Activated T-cell treated with anti-CD3 and anti-CD28 coated beads, Interleukin-2, amount 50 U/mL, for 4 hours (primary cell): Measurements from ENCODE around the gene POU2F3. TPM values are rescaled to one million over a fixed set of nuclear protein-coding genes. Genes with fewer than 3 reads are reported as not detected.

Experiments used
- ATAC-seq, 2 donors: fragments of 200-7000 bp; cut with Tn5 transposase; one replicate each; pipeline ENCODE4 v1.10.0; 2021
- DNase-seq: peaks from one replicate; pipeline ENCODE4 v3.0.0-alpha.2; 2020
- H3K27me3 Mint-ChIP-seq: one replicate; pipeline ENCODE4 v1.8.0; 2021; ENCODE audit warnings: low read depth, mixed read lengths
- H3K36me3 Mint-ChIP-seq: one replicate; pipeline ENCODE4 v1.8.0; 2022; ENCODE audit warnings: mixed read lengths; ENCODE audit not compliant: insufficient read depth
- H3K4me1 Mint-ChIP-seq: one replicate; pipeline ENCODE4 v1.8.0; 2021; ENCODE audit warnings: low read depth, mixed read lengths
- H3K4me3 Mint-ChIP-seq: one replicate; pipeline ENCODE4 v1.8.0; 2021; ENCODE audit warnings: mild to moderate bottlenecking, moderate library complexity, mixed read lengths
- H3K9me3 Mint-ChIP-seq: one replicate; pipeline ENCODE4 v1.8.0; 2021; ENCODE audit warnings: mixed read lengths
- total RNA-seq, 3 donors: library from RNA; stranded (reverse); gene quantifications; one replicate each; pipeline ENCODE4 v1.2.1, GENCODE V29; 2021

The POU2F3 gene
- total RNA-seq, 3 donors from 2014 or later, result not detected

- DNase-seq (no peak), ATAC-seq (no peak)
- Mint-ChIP-seq H3K36me3 (no peaks in the 10 kb centered on the region), H3K4me1 (peaks cover 2% of the 10 kb centered on the region), H3K9me3 (no peaks in the 10 kb centered on the region), H3K4me3 (no peak overlapping the region), H3K27me3 (no peaks in the 10 kb centered on the region)
Measured at GRCh38 chr11:120217526-120217925, 22.4 kb upstream of the POU2F3 start.

- Mint-ChIP-seq H3K4me1 (peaks cover under 1% of the 10 kb centered on the region), H3K9me3 (no peaks in the 10 kb centered on the region)
Measured at GRCh38 chr11:120217941-120218694, 21.8 kb upstream of the POU2F3 start.

GRCh38 chr11:120218695-120219033 is 21.3 kb upstream of the POU2F3 start:
- Mint-ChIP-seq H3K4me1 (no peaks in the 10 kb centered on the region), H3K9me3 (no peaks in the 10 kb centered on the region), H3K4me3 (no peak overlapping the region), H3K36me3 (no peaks in the 10 kb centered on the region), H3K27me3 (no peaks in the 10 kb centered on the region)
- no peak for DNase-seq
- ATAC-seq, result no peak

More at GRCh38 chr11:120217941-120218694, 21.8 kb upstream of the POU2F3 start:
- ATAC-seq (no peak), DNase-seq (no peak)
- Mint-ChIP-seq H3K27me3 (no peaks in the 10 kb centered on the region), H3K4me3 (no peak overlapping the region), H3K36me3 (no peaks in the 10 kb centered on the region)

GRCh38 chr11:120219232-120219937 is 20.6 kb upstream of the POU2F3 start:
- H3K36me3 Mint-ChIP-seq, result no peaks in the 10 kb centered on the region
- H3K9me3 Mint-ChIP-seq, result no peaks in the 10 kb centered on the region
- no peak overlapping the region for H3K4me3 Mint-ChIP-seq
- no peaks in the 10 kb centered on the region for H3K4me1 Mint-ChIP-seq
- no peaks in the 10 kb centered on the region for H3K27me3 Mint-ChIP-seq
- ATAC-seq (no peak), DNase-seq (no peak)

GRCh38 chr11:120219938-120220746 is 19.8 kb upstream of the POU2F3 start:
- Mint-ChIP-seq H3K27me3 (no peaks in the 10 kb centered on the region), H3K9me3 (no peaks in the 10 kb centered on the region), H3K4me1 (peaks cover 2% of the 10 kb centered on the region), H3K36me3 (no peaks in the 10 kb centered on the region), H3K4me3 (no peak overlapping the region)
- ATAC-seq, result no peak
- no peak for DNase-seq

- Mint-ChIP-seq H3K4me1 (peaks cover 2% of the 10 kb centered on the region), H3K27me3 (no peaks in the 10 kb centered on the region), H3K9me3 (no peaks in the 10 kb centered on the region), H3K36me3 (no peaks in the 10 kb centered on the region), H3K4me3 (no peak overlapping the region)
- ATAC-seq, result no peak
- DNase-seq, result no peak
Measured at GRCh38 chr11:120220747-120221037, 19.2 kb upstream of the POU2F3 start.

GRCh38 chr11:120221115-120221752 is 18.7 kb upstream of the POU2F3 start:
- H3K4me1 Mint-ChIP-seq, result peaks cover 2% of the 10 kb centered on the region
- no peaks in the 10 kb centered on the region for H3K36me3 Mint-ChIP-seq
- no peak overlapping the region for H3K4me3 Mint-ChIP-seq
- ATAC-seq (no peak), DNase-seq (no peak)
- no peaks in the 10 kb centered on the region for H3K9me3 Mint-ChIP-seq
- peaks cover 3% of the 10 kb centered on the region for H3K27me3 Mint-ChIP-seq

- H3K4me3 Mint-ChIP-seq, result no peak overlapping the region
- no peaks in the 10 kb centered on the region for H3K9me3 Mint-ChIP-seq
- no peaks in the 10 kb centered on the region for H3K36me3 Mint-ChIP-seq
- DNase-seq, result no peak
- peaks cover 2% of the 10 kb centered on the region for H3K4me1 Mint-ChIP-seq
- no peak for ATAC-seq
- H3K27me3 Mint-ChIP-seq, result peaks cover 3% of the 10 kb centered on the region
Measured at GRCh38 chr11:120222916-120223315, 17.0 kb upstream of the POU2F3 start.

GRCh38 chr11:120223793-120224192 is 16.1 kb upstream of the POU2F3 start:
- Mint-ChIP-seq H3K36me3 (no peaks in the 10 kb centered on the region), H3K4me1 (peaks cover 2% of the 10 kb centered on the region), H3K27me3 (peaks cover 3% of the 10 kb centered on the region), H3K9me3 (no peaks in the 10 kb centered on the region), H3K4me3 (no peak overlapping the region)
- ATAC-seq (no peak), DNase-seq (no peak)

GRCh38 chr11:120224361-120224760 is 15.6 kb upstream of the POU2F3 start:
- no peak for ATAC-seq
- Mint-ChIP-seq H3K9me3 (no peaks in the 10 kb centered on the region), H3K4me3 (no peak overlapping the region), H3K27me3 (peaks cover 3% of the 10 kb centered on the region), H3K4me1 (peaks cover 2% of the 10 kb centered on the region), H3K36me3 (no peaks in the 10 kb centered on the region)
- no peak for DNase-seq

- no peak overlapping the region for H3K4me3 Mint-ChIP-seq
- peak in 1 of 2 donors; percentile 29 for ATAC-seq
- H3K36me3 Mint-ChIP-seq, result no peaks in the 10 kb centered on the region
- peaks cover 3% of the 10 kb centered on the region for H3K27me3 Mint-ChIP-seq
- peaks cover 2% of the 10 kb centered on the region for H3K4me1 Mint-ChIP-seq
- H3K9me3 Mint-ChIP-seq, result no peaks in the 10 kb centered on the region
- DNase-seq, result no peak
Measured at GRCh38 chr11:120224972-120225909, 14.7 kb upstream of the POU2F3 start.

- Mint-ChIP-seq H3K4me3 (no peak overlapping the region), H3K9me3 (no peaks in the 10 kb centered on the region), H3K27me3 (peaks cover 3% of the 10 kb centered on the region), H3K4me1 (peaks cover 2% of the 10 kb centered on the region), H3K36me3 (no peaks in the 10 kb centered on the region)
- ATAC-seq, result no peak
- DNase-seq, result no peak
Measured at GRCh38 chr11:120226242-120226641, 13.7 kb upstream of the POU2F3 start.

- Mint-ChIP-seq H3K4me1 (peaks cover 2% of the 10 kb centered on the region), H3K9me3 (no peaks in the 10 kb centered on the region), H3K36me3 (no peaks in the 10 kb centered on the region)
Measured at GRCh38 chr11:120226714-120227113, 13.2 kb upstream of the POU2F3 start.

More at GRCh38 chr11:120226714-120227113, 13.2 kb upstream of the POU2F3 start:
- DNase-seq (no peak), ATAC-seq (no peak)
- Mint-ChIP-seq H3K4me3 (no peak overlapping the region), H3K27me3 (peaks cover 3% of the 10 kb centered on the region)
